ENCODE data around the gene LRRC71.

DNA sequence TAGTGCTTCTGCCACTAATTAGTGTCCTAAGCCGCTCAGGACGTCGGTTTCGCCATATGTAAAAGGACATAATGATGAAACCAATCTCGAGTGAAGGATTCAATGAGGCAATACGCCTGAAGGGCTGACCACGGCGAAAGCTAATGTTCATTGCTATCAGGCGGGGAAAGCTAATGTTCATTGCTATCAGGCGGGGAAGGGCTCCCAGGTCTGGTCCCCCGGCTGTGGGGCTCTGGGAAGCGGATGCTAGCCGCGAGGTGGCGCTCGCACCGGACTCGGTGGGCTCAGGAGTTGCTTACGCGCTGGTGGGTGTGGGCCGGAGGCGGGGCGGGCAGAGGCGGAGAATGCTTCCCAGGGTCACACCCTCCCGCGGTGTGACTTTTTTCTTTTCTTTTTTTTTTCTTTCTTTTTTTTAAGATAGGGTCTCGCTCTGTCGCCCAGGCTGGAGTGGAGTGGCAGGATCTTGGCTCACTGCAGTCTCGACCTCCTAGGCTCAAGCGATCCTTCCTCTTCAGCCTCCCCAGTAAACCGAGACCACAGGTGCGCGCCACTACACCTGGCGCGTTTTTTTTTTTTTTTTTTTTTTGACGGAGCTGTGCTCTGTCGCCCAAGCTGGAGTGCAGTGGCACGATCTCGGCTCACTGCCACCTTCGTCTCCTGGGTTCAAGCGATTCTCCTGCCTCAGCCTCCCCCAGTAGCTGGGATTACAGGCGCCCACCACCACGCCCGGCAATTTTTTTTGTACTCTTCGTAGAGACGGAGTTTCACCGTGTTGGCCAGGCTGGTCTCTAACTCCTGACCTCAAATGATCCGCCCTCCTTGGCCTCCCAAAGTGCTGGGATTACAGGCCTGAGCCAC lies 28.0 kb upstream of the LRRC71 start:
- TF ChIP-seq, protein P1, sequence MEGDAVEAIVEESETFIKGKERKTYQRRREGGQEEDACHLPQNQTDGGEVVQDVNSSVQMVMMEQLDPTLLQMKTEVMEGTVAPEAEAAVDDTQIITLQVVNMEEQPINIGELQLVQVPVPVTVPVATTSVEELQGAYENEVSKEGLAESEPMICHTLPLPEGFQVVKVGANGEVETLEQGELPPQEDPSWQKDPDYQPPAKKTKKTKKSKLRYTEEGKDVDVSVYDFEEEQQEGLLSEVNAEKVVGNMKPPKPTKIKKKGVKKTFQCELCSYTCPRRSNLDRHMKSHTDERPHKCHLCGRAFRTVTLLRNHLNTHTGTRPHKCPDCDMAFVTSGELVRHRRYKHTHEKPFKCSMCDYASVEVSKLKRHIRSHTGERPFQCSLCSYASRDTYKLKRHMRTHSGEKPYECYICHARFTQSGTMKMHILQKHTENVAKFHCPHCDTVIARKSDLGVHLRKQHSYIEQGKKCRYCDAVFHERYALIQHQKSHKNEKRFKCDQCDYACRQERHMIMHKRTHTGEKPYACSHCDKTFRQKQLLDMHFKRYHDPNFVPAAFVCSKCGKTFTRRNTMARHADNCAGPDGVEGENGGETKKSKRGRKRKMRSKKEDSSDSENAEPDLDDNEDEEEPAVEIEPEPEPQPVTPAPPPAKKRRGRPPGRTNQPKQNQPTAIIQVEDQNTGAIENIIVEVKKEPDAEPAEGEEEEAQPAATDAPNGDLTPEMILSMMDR (IDR thresholded peaks at IDR 0.05), result peak in 3 of 4 experiments; percentile 68 to 87 (median 78)
- peak; percentile 13 for TF ChIP-seq POLR2AphosphoS5 (IDR thresholded peaks at IDR 0.05)
